Bronchial epithelial cell (primary cell): ENCODE measurements around the gene CYP4F12. TPM values are rescaled to one million over a fixed set of nuclear protein-coding genes. Genes with fewer than 3 reads are reported as not detected.
A peak's percentile ranks its signal among the peaks of the same experiment; 100 is the strongest.

Source experiments
- DNase-seq: peaks from one replicate; pipeline ENCODE4 v3.0.0-alpha.2; 2010; ENCODE audit warnings: low read depth
- FAIRE-seq: peaks from 2 replicates; lab custom pipeline; 2011; peaks lifted over from hg19 to GRCh38; lab: Jason Lieb, UNC
- H3K27me3 ChIP-seq: 2 replicates; pipeline ENCODE4 v1.5.1; 2011; ENCODE audit warnings: low read length; ENCODE audit not compliant: control insufficient read depth, insufficient read depth
- H3K36me3 ChIP-seq: 2 replicates; pipeline ENCODE4 v1.5.1; 2011; ENCODE audit warnings: low read length; ENCODE audit not compliant: control insufficient read depth, insufficient read depth
- H3K4me3 ChIP-seq: 2 replicates; pipeline ENCODE4 v1.5.1; 2011; ENCODE audit warnings: mild to moderate bottlenecking, low read depth, low read length, control low read depth
- CTCF ChIP-seq: IDR thresholded peaks from 2 replicates; pipeline ENCODE4 v1.5.1; 2011; ENCODE audit warnings: mild to moderate bottlenecking, moderate library complexity, low read length, control low read depth, inconsistent platforms; ENCODE audit not compliant: insufficient read depth, severe bottlenecking
- total RNA-seq: library from RNA; depleted of rRNA; stranded (reverse); fragments of >200 nt; gene quantifications from 2 replicates; pipeline ENCODE4 v1.2.1, GENCODE V29; 2014

CYP4F12 gene
- total RNA-seq, 1 donor from 2014 or later = 2.6 TPM

DNA sequence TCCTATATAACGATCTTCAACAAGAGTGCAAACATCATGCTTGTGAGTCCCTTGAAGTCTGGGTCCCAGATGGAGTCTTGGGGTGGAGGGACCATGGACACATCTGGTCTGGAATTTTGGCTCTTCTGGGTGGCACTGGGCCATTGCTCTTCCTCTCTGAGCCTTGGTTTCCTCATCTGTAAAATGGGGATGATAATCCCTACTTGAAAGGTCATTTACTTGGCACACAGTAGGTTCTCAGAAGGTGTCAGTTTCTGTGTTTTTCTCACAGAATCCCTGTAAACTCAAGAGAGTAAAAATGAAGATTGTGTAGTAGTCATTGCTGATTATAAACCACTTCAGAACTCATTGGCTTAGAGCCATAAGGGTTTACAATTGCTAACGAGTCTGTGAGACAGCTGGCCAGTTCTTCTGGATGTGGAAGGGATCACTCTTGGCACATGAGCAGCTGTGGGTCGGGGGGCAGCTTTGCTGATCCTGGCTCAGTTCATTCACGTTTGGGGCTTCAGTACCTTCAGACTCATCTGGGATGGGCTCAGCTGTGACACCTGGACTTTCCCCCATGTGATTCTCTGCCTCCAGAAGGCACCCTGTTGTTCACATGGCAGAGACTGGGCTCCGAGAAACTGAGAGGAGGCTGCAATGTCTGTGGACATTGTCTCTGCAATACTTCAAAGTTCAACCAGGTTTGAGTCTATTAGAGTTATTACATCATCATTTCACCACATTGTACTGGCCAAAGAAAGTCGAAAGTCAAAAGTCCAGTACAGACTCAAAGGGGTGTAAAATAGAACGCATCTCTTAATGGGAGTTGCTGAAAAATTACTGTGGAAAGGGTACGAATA lies 7.8 kb downstream of the CYP4F12 start:
- Histone ChIP-seq H3K36me3 (no peaks in the 10 kb centered on the region), H3K27me3 (no peaks in the 10 kb centered on the region), H3K4me3 (no peak overlapping the region)
- DNase-seq = no peak
- no peak for TF ChIP-seq CTCF
- FAIRE-seq = no peak

GRCh38 chr19:15683411-15683810 lies 10.5 kb downstream of the CYP4F12 start:
- H3K27me3 ChIP-seq = no peaks in the 10 kb centered on the region
- H3K4me3 ChIP-seq = no peak overlapping the region
- TF ChIP-seq CTCF = no peak
- FAIRE-seq (peak; percentile 47), DNase-seq (no peak)
- no peaks in the 10 kb centered on the region for H3K36me3 ChIP-seq

DNA sequence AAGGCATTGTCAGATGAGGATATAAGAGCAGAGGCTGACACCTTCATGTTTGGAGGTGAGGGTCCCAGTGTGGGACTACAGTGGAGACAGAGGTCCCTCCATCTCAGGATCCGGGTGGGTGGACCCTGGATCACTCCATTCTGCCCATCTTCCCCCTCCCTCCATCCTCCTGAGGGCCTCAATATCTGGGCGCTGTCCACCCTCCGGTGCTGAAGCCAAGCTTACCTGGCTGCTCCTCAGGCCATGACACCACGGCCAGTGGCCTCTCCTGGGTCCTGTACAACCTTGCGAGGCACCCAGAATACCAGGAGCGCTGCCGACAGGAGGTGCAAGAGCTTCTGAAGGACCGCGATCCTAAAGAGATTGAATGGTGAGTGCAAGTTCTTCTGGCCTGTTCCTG lies 11.9 kb downstream of the CYP4F12 start:
- Histone ChIP-seq H3K27me3 (no peaks in the 10 kb centered on the region), H3K4me3 (no peak overlapping the region), H3K36me3 (no peaks in the 10 kb centered on the region)
- no peak for TF ChIP-seq CTCF
- FAIRE-seq (peak; percentile 7), DNase-seq (no peak)

DNA sequence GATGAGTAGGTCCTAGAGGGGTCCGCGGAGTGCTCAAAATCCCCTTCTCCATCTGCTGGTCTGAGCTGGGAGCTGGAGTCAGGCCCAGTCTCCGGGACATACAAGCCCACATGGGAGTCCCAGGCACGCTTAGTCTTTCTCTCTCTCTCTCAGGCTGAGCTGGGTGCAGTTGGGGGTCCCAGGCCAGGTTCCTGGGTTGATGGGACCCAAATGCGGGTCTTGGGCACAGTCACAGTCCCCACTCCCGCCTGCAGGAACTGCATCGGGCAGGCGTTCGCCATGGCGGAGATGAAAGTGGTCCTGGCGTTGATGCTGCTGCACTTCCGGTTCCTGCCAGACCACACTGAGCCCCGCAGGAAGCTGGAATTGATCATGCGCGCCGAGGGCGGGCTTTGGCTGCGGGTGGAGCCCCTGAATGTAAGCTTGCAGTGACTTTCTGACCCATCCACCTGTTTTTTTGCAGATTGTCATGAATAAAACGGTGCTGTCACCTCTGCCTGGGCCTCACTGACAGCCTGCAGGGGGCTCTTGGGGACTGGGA lies 23.8 kb downstream of the CYP4F12 start:
- Histone ChIP-seq H3K36me3 (no peaks in the 10 kb centered on the region), H3K4me3 (no peak overlapping the region), H3K27me3 (no peaks in the 10 kb centered on the region)
- FAIRE-seq (no peak), DNase-seq (no peak)
- no peak for TF ChIP-seq CTCF

GRCh38 chr19:15701757-15702533 lies 29.1 kb downstream of the CYP4F12 start:
- FAIRE-seq = peak; percentile 98

More at GRCh38 chr19:15701757-15702533, 29.1 kb downstream of the CYP4F12 start:
- DNase-seq = peak; percentile 39
- TF ChIP-seq CTCF = no peak
- H3K27me3 ChIP-seq = no peaks in the 10 kb centered on the region
- no peak overlapping the region for H3K4me3 ChIP-seq
- H3K36me3 ChIP-seq = no peaks in the 10 kb centered on the region
